K562 (cell line): Measurements from ENCODE around the gene ANKH. TPM values are rescaled to one million over a fixed set of nuclear protein-coding genes. Genes with fewer than 3 reads are reported as not detected.

Source experiments
- ATAC-seq: fragments of 200-7000 bp; cut with Tn5 transposase; 3 replicates; pipeline ENCODE4 v1.9.1; 2020; ENCODE audit warnings: moderate library complexity
- BruUV-seq: library from RNA; stranded (reverse); fragments of 400-500 nt; replicated peaks from 2 replicates; lab custom pipeline; 2021; lab: Mats Ljungman, UMichigan
- CTCF ChIA-PET: fragments of 300-600 bp; formaldehyde crosslinking; extraction: SDS; loops from one replicate; lab custom pipeline; 2021; ENCODE audit warnings: low intra/inter-chr PET ratio; lab: Yijun Ruan, JAX
- POLR2A ChIA-PET: fragments of 300-600, 350-650 bp; sonication (Branson Sonifier 250); formaldehyde crosslinking; extraction: SDS; loops from one replicate; lab custom pipeline; 2021; ENCODE audit warnings: antibody characterized with exemption, inconsistent platforms; lab: Yijun Ruan, JAX
- DNase-seq, 4 experiments: peaks; one replicate each; pipeline versions ENCODE4 v3.0.0 to v3.0.0-alpha.2; 2011 to 2018; ENCODE audit warnings: low spot score in 3 of 4, mixed read lengths in 3 of 4; ENCODE audit errors: extremely low read depth in 1 of 4
- FAIRE-seq: peaks from 2 replicates; lab custom pipeline; 2011; peaks lifted over from hg19 to GRCh38; lab: Jason Lieb, UNC
- H2AFZ ChIP-seq: 2 replicates; pipeline ENCODE4 v1.6.0; 2011; ENCODE audit warnings: low read depth, low read length, control low read depth, inconsistent platforms
- H3K27ac ChIP-seq: fragments of 200-600 bp; 3 replicates; pipeline ENCODE4 v1.8.0; 2011; ENCODE audit warnings: low read depth, mild to moderate bottlenecking, control low read depth, inconsistent platforms, low read length, moderate library complexity, mixed read lengths; ENCODE audit errors: extremely low read depth
- H3K27me3 ChIP-seq, 2 experiments: fragments of 300-600 bp in 1 of 2; 2 replicates in 1 of 2; 3 replicates in 1 of 2; pipeline versions ENCODE4 v1.6.0 to v1.8.0; 2011; ENCODE audit warnings: inconsistent platforms in 2 of 2, low read length in 2 of 2, mild to moderate bottlenecking in 1 of 2, mixed read lengths in 1 of 2, moderate library complexity in 1 of 2; ENCODE audit not compliant: control insufficient read depth in 2 of 2, insufficient read depth in 2 of 2
- H3K36me3 ChIP-seq: fragments of 300-600 bp; 3 replicates; pipeline ENCODE4 v1.8.0; 2011; ENCODE audit warnings: mild to moderate bottlenecking, low read length, inconsistent platforms; ENCODE audit not compliant: control insufficient read depth, insufficient read depth
- H3K4me1 ChIP-seq, 2 experiments: fragments of 200-600 bp in 1 of 2; replicated peaks in 1 of 2; 2 replicates in 1 of 2; 3 replicates in 1 of 2; pipeline versions ENCODE4 v1.5.1 to v1.8.0; 2011; ENCODE audit warnings: inconsistent platforms in 2 of 2, low read length in 2 of 2, mild to moderate bottlenecking in 1 of 2, mixed read lengths in 1 of 2, moderate library complexity in 1 of 2; ENCODE audit not compliant: control insufficient read depth in 2 of 2, insufficient read depth in 2 of 2
- H3K4me2 ChIP-seq: 2 replicates; pipeline ENCODE4 v1.6.1; 2011; ENCODE audit warnings: low read length, control low read depth, inconsistent platforms, mixed read lengths; ENCODE audit not compliant: insufficient read depth
- H3K4me3 ChIP-seq: fragments of 200-600 bp; sonication (generic), shearing (Covaris generic); 2 replicates; pipeline ENCODE4 v1.5.1; 2016; ENCODE audit warnings: control low read depth, inconsistent platforms
- H3K79me2 ChIP-seq: fragments of 200-600 bp; 3 replicates; pipeline ENCODE4 v1.8.0; 2011; ENCODE audit warnings: low read length, inconsistent platforms; ENCODE audit not compliant: control insufficient read depth, insufficient read depth
- H3K9ac ChIP-seq, 2 experiments: 2 replicates each; pipeline versions ENCODE4 v1.6.0 to v1.6.1; 2011; ENCODE audit warnings: low read depth in 2 of 2, low read length in 2 of 2, control low read depth in 1 of 2, inconsistent platforms in 1 of 2, mild to moderate bottlenecking in 1 of 2, mixed read lengths in 1 of 2; ENCODE audit not compliant: insufficient read depth in 1 of 2
- H3K9me1 ChIP-seq: one replicate; pipeline ENCODE4 v1.6.0; 2011; ENCODE audit warnings: inconsistent platforms, mild to moderate bottlenecking, low read length, moderate library complexity; ENCODE audit not compliant: control insufficient read depth, insufficient read depth
- H3K9me3 ChIP-seq: replicated peaks from 2 replicates; pipeline ENCODE4 v1.5.1; 2011; ENCODE audit warnings: low read depth, low read length, inconsistent platforms; ENCODE audit not compliant: control insufficient read depth, insufficient read depth
- H4K20me1 ChIP-seq: replicated peaks from 2 replicates; pipeline ENCODE4 v1.6.1; 2011; ENCODE audit warnings: low read length, inconsistent platforms, mixed read lengths; ENCODE audit not compliant: control insufficient read depth, insufficient read depth
- ETV6 ChIP-seq, 3 experiments: fragments of 150-350 bp in 1 of 3; sonication (generic) in 1 of 3; formaldehyde crosslinking in 1 of 3; IDR thresholded peaks; 2 replicates each; pipeline versions ENCODE4 v1.6.1 to v1.8.0; 2014 to 2022; ENCODE audit warnings: borderline replicate concordance in 2 of 3, low read depth in 2 of 3, antibody characterized with exemption in 1 of 3, low read length in 1 of 3, mild to moderate bottlenecking in 1 of 3, missing genetic modification reagents in 1 of 3
- PTBP1 ChIP-seq: fragments of 200-400 bp; formaldehyde crosslinking; IDR thresholded peaks from 2 replicates; pipeline ENCODE4 v1.6.1; 2017; ENCODE audit warnings: low read depth, low read length
- ZNF175 ChIP-seq: fragments of 200-800 bp; sonication (Bioruptor generic); IDR thresholded peaks from 2 replicates; pipeline ENCODE4 v1.6.1; 2016; ENCODE audit warnings: low read depth, mild to moderate bottlenecking, missing genetic modification characterization, missing compliant biosample characterization
- ZNF316 ChIP-seq: fragments of 450-650 bp; IDR thresholded peaks from 2 replicates; pipeline ENCODE4 v1.6.1; 2016
- WGBS: fragments of 100-300 bp; shearing (Covaris generic); methylation state at CpG from one replicate; pipeline ENCODE4 v1.1.6; 2016; ENCODE audit warnings: low coverage, mixed read lengths; ENCODE audit not compliant: insufficient coverage; ENCODE audit errors: missing lambda C conversion rate; 5-methylcytosine and 5-hydroxymethylcytosine counted together
- in situ Hi-C: fragments of 300-500 bp; cut with MboI; formaldehyde crosslinking; loops from 4 replicates; pipeline ENCODE4 v1.15.0; 2018; ENCODE audit warnings: inconsistent platforms, mixed read lengths
- intact Hi-C: fragments of 100-400 bp; cut with micrococcal nuclease; formaldehyde crosslinking; loops from 2 replicates; pipeline ENCODE4 v1.14.2; 2022
- polyA plus RNA-seq, 8 experiments: library from polyadenylated mRNA; depleted of rRNA in 4 of 8; stranded (reverse) in 5 of 8; unstranded in 3 of 8; fragments of >200 nt; fragmentation: Nextera tagmentation in 2 of 8; fragmentation: Illumina TruSeq in 1 of 8; extraction: Ambion mirVana in 2 of 8; extraction: Trizol in 1 of 8; gene quantifications; 2 replicates each; pipeline versions ENCODE4 v1.2.1 to v1.2.3, GENCODE V29; 2011 to 2014; ENCODE audit warnings: inconsistent platforms in 1 of 8, missing spikeins in 1 of 8
- total RNA-seq, 7 experiments: library from RNA; depleted of rRNA in 6 of 7; stranded (reverse); fragments of >200 nt in 6 of 7; fragmentation: Illumina TruSeq in 2 of 7; extraction: Trizol in 2 of 7; gene quantifications; 2 replicates each; pipeline versions ENCODE4 v1.2.1 to v1.2.3, GENCODE V29; 2011 to 2021; ENCODE audit warnings: low replicate concordance in 1 of 7

ANKH gene
- total and polyA plus RNA-seq, 9 of the 15 experiments (the other 6 are each of a cell fraction or from before 2014, with no cell fraction given) = 0.79 to 12.2 (median 4.5) TPM

GRCh38 chr5:14767735-14768507 lies 103.7 kb downstream of the ANKH start:
- Histone ChIP-seq H3K4me2 (no peak overlapping the region), H3K36me3 (no peaks in the 10 kb centered on the region), H2AFZ (no peak overlapping the region), H3K9me3 (no peaks in the 10 kb centered on the region), H4K20me1 (0 out of 2 replicates have a peak, but pooled peaks cover 3% of the 10 kb centered on the region), H3K79me2 (no peaks in the 10 kb centered on the region), H3K27ac (no peak overlapping the region), H3K4me3 (no peak overlapping the region), H3K9ac (no peak overlapping the region), H3K4me1 (no peaks in the 10 kb centered on the region)
- WGBS = 19% methylated on average over 8 of the region's 8 CpGs
- no peak for ATAC-seq
- DNase-seq = no peak
- ChIA-PET CTCF (no interaction called here), POLR2A (interaction anchor here (0.6 to 1.0 kb wide), 3 partner anchors 9 to 37 kb away, joined by 3 to 5 read pairs (median 3); no protein-coding TSS in a partner anchor)
- BruUV-seq = no TSS peak
- intact Hi-C loops (no loop called here), in situ Hi-C loops (no loop called here)
- no peak for FAIRE-seq
- peak; percentile 12; the same call in 1 of the 2 replicates for TF ChIP-seq ZNF316
- no peak for TF ChIP-seq ETV6 (IDR thresholded peaks at IDR 0.05; ENCODE audit: borderline replicate concordance in 1 of 2, low read depth in 2 of 2, low read length in 1 of 2)
- no peak for TF ChIP-seq ETV6 (CRISPR knock-in tag; IDR thresholded peaks at IDR 0.05; ENCODE audit: borderline replicate concordance)
- TF ChIP-seq ZNF175 = no peak
- TF ChIP-seq, all 486 proteins: peak for 1
- Histone ChIP-seq H3K27me3 (peaks cover 8 to 11% of the 10 kb centered on the region in 2 experiments; a peak in 4 of 5 replicates), H3K9me1 (no peaks in the 10 kb centered on the region)

- no peaks in the 10 kb centered on the region for H3K4me1 ChIP-seq
- 0 out of 2 replicates have a peak, but pooled peaks cover 3% of the 10 kb centered on the region for H4K20me1 ChIP-seq
- no peak overlapping the region for H3K4me3 ChIP-seq
- H3K9me1 ChIP-seq = no peaks in the 10 kb centered on the region
- FAIRE-seq (no peak), ATAC-seq (no peak), DNase-seq (no peak)
- in situ Hi-C loops = no loop called here
- intact Hi-C loops = no loop called here
- POLR2A ChIA-PET = interaction anchor here (0.6 to 0.8 kb wide), 2 partner anchors 11 to 37 kb away, joined by 3 read pairs; no protein-coding TSS in a partner anchor
- H3K36me3 ChIP-seq = no peaks in the 10 kb centered on the region
- peaks cover 10 to 11% of the 10 kb centered on the region in 2 experiments; a peak in 4 of 5 replicates for H3K27me3 ChIP-seq
- peak; percentile 54 for TF ChIP-seq ZNF316
- no peak for TF ChIP-seq PTBP1
- no peaks in the 10 kb centered on the region for H3K9me3 ChIP-seq
- no peaks in the 10 kb centered on the region for H3K79me2 ChIP-seq
- H3K4me2 ChIP-seq = no peak overlapping the region
- 7% methylated on average over 5 of the region's 5 CpGs for WGBS
- no peak overlapping the region for H3K9ac ChIP-seq
- no TSS peak for BruUV-seq
- no peak overlapping the region for H2AFZ ChIP-seq
- H3K27ac ChIP-seq = no peak overlapping the region
- CTCF ChIA-PET = no interaction called here
Observed at GRCh38 chr5:14767053-14767452, 104.5 kb downstream of the ANKH start.
